Stimulated activated CD8-positive, alpha-beta memory T cell treated with anti-CD3 and anti-CD28 coated beads, Interleukin-15, amount 100 ng/mL, for 24 hours (primary cell): ENCODE results near the gene RUBCNL.
"Not testable (repeated sequence)": the region's sequence is repeated elsewhere in the genome, so short reads cannot be mapped to it uniquely, and the experiment has no call there.

Source experiments
- DNase-seq: peaks from one replicate; pipeline ENCODE4 v3.0.0-alpha.2; 2020; ENCODE audit warnings: low read depth

RUBCNL gene

GRCh38 chr13:46387064-46387851, at the start of gene RUBCNL:
TSS of gene RUBCNL (minus strand) at chr13:46387252. CDS start at chr13:46372475, 14,777 bp downstream.
- DNase-seq = no peak

GRCh38 chr13:46429558-46429957, 42.5 kb upstream of the RUBCNL start:
- DNase-seq = not testable (repeated sequence)

GRCh38 chr13:46405457-46405856, 18.4 kb upstream of the RUBCNL start:
- DNase-seq = no peak

GRCh38 chr13:46404733-46405100, 17.7 kb upstream of the RUBCNL start:
- no peak for DNase-seq

GRCh38 chr13:46403851-46404732, 17.0 kb upstream of the RUBCNL start:
- no peak for DNase-seq

GRCh38 chr13:46402178-46402577, 15.1 kb upstream of the RUBCNL start:
- DNase-seq = no peak

- no peak for DNase-seq
Measured at GRCh38 chr13:46401432-46401831, 14.4 kb upstream of the RUBCNL start.

GRCh38 chr13:46396341-46396740, 9.3 kb upstream of the RUBCNL start:
- no peak for DNase-seq

GRCh38 chr13:46392967-46393366, 5.9 kb upstream of the RUBCNL start:
- DNase-seq = no peak

- DNase-seq = no peak
Measured at GRCh38 chr13:46389457-46390451, 2.7 kb upstream of the RUBCNL start.

- DNase-seq = no peak
Measured at GRCh38 chr13:46388846-46389245, 1.8 kb upstream of the RUBCNL start.

- DNase-seq = no peak
Measured at GRCh38 chr13:46388308-46388707, 1.3 kb upstream of the RUBCNL start.

GRCh38 chr13:46386392-46387063, 524 bp downstream of the RUBCNL start:
- DNase-seq = no peak

- DNase-seq = no peak
Measured at GRCh38 chr13:46385946-46386345, 1.1 kb downstream of the RUBCNL start.

GRCh38 chr13:46383383-46383782, 3.7 kb downstream of the RUBCNL start:
- no peak for DNase-seq

- no peak for DNase-seq
Measured at GRCh38 chr13:46382224-46382623, 4.8 kb downstream of the RUBCNL start.

GRCh38 chr13:46380242-46380641, 6.8 kb downstream of the RUBCNL start:
- DNase-seq = no peak

- no peak for DNase-seq
Measured at GRCh38 chr13:46379611-46380010, 7.4 kb downstream of the RUBCNL start.

GRCh38 chr13:46378411-46378810, 8.6 kb downstream of the RUBCNL start:
- no peak for DNase-seq

- no peak for DNase-seq
Measured at GRCh38 chr13:46377554-46377953, 9.5 kb downstream of the RUBCNL start.

- no peak for DNase-seq
Measured at GRCh38 chr13:46374710-46375109, 12.3 kb downstream of the RUBCNL start.
